ENCODE results near the gene MYG1. TPM values are rescaled to one million over a fixed set of nuclear protein-coding genes. Genes with fewer than 3 reads are reported as not detected.

Gene MYG1
- total RNA-seq, 1 experiment from 2014 or later = 82.5 TPM

- Histone ChIP-seq H3K4me3 (no peak overlapping the region), H3K36me3 (ENCODE audit: low read depth) (no peaks in the 10 kb centered on the region), H2AFZ (no peak overlapping the region), H3K27me3 (ENCODE audit: insufficient read depth, low read depth) (no peaks in the 10 kb centered on the region), H3K79me2 (ENCODE audit: low read depth) (no peaks in the 10 kb centered on the region), H3K4me2 (no peak overlapping the region), H3K9me3 (ENCODE audit: insufficient read depth, low read depth) (no peaks in the 10 kb centered on the region), H3K4me1 (replicated peaks; ENCODE audit: insufficient read depth) (no peaks in the 10 kb centered on the region), H3K27ac (no peak overlapping the region), H4K20me1 (ENCODE audit: insufficient read depth) (no peaks in the 10 kb centered on the region), H3F3A (ENCODE audit: insufficient read depth, low read depth) (peaks cover 2% of the 10 kb centered on the region; the same call in 1 of the 2 replicates), H3K9me2 (ENCODE audit: insufficient read depth) (no peaks in the 10 kb centered on the region)
- ChIA-PET POLR2A (ENCODE audit: unreplicated experiment) (no interaction called here), CTCF (interaction anchor here (0.6 kb wide), 1 partner anchor 100 kb away, joined by 3 read pairs; no protein-coding TSS in a partner anchor)
- BruUV-seq (replicated peaks) = no TSS peak
- no peak for DNase-seq
- no peak for TF ChIP-seq EZH2 (IDR thresholded peaks at IDR 0.05; ENCODE audit: low read depth)
- TF ChIP-seq CTCF (conservative IDR thresholded peaks at IDR 0.05) = no peak
- intact Hi-C loops (cut with micrococcal nuclease; ENCODE audit: unreplicated experiment) = no loop called here
Observed at GRCh38 chr12:53286448-53286847, 13.0 kb upstream of the MYG1 start.

- POLR2A ChIA-PET (ENCODE audit: unreplicated experiment) = no interaction called here
- H3K27ac ChIP-seq = no peak overlapping the region
Observed at GRCh38 chr12:53287741-53288216, 11.7 kb upstream of the MYG1 start.

GRCh38 chr12:53288322-53288721 lies 11.2 kb upstream of the MYG1 start:
- BruUV-seq (replicated peaks) = no TSS peak
- ChIA-PET POLR2A (ENCODE audit: unreplicated experiment) (no interaction called here), CTCF (interaction anchor here (0.5 to 1.8 kb wide), 3 partner anchors 107 to 223 kb away, joined by 3 to 4 read pairs (median 4); no protein-coding TSS in a partner anchor)
- no peaks in the 10 kb centered on the region for H4K20me1 ChIP-seq (ENCODE audit: insufficient read depth)
- DNase-seq = no peak
- H3K9me2 ChIP-seq (ENCODE audit: insufficient read depth) = no peaks in the 10 kb centered on the region
- no peak overlapping the region for H3K27ac ChIP-seq
- H3K9me3 ChIP-seq (ENCODE audit: insufficient read depth, low read depth) = no peaks in the 10 kb centered on the region
- H3K4me2 ChIP-seq = no peak overlapping the region
- H3K36me3 ChIP-seq (ENCODE audit: low read depth) = no peaks in the 10 kb centered on the region
- no peaks in the 10 kb centered on the region for H3K27me3 ChIP-seq (ENCODE audit: insufficient read depth, low read depth)
- H2AFZ ChIP-seq = no peak overlapping the region
- H3K4me1 ChIP-seq (replicated peaks; ENCODE audit: insufficient read depth) = no peaks in the 10 kb centered on the region
- intact Hi-C loops (cut with micrococcal nuclease; ENCODE audit: unreplicated experiment) = no loop called here
- no peak overlapping the region for H3K4me3 ChIP-seq
- no peak for TF ChIP-seq EZH2 (IDR thresholded peaks at IDR 0.05; ENCODE audit: low read depth)
- TF ChIP-seq CTCF (conservative IDR thresholded peaks at IDR 0.05) = no peak
- H3F3A ChIP-seq (ENCODE audit: insufficient read depth, low read depth) = peaks cover 2% of the 10 kb centered on the region
- H3K79me2 ChIP-seq (ENCODE audit: low read depth) = no peaks in the 10 kb centered on the region

More at GRCh38 chr12:53287741-53288216, 11.7 kb upstream of the MYG1 start:
- Histone ChIP-seq H3K9me3 (ENCODE audit: insufficient read depth, low read depth) (no peaks in the 10 kb centered on the region), H3K4me2 (no peak overlapping the region), H3K36me3 (ENCODE audit: low read depth) (no peaks in the 10 kb centered on the region), H4K20me1 (ENCODE audit: insufficient read depth) (no peaks in the 10 kb centered on the region), H2AFZ (no peak overlapping the region), H3K9me2 (ENCODE audit: insufficient read depth) (no peaks in the 10 kb centered on the region), H3K4me1 (replicated peaks; ENCODE audit: insufficient read depth) (no peaks in the 10 kb centered on the region), H3K4me3 (no peak overlapping the region), H3F3A (ENCODE audit: insufficient read depth, low read depth) (peaks cover 2% of the 10 kb centered on the region; the same call in 1 of the 2 replicates), H3K27me3 (ENCODE audit: insufficient read depth, low read depth) (no peaks in the 10 kb centered on the region), H3K79me2 (ENCODE audit: low read depth) (no peaks in the 10 kb centered on the region)
- TF ChIP-seq EZH2 (IDR thresholded peaks at IDR 0.05; ENCODE audit: low read depth) = no peak
- peak; percentile 77 for TF ChIP-seq CTCF (conservative IDR thresholded peaks at IDR 0.05)
- CTCF ChIA-PET = interaction anchor here (0.9 to 1.8 kb wide), 2 partner anchors 127 to 222 kb away, joined by 3 to 4 read pairs; no protein-coding TSS in a partner anchor
- intact Hi-C loops (cut with micrococcal nuclease; ENCODE audit: unreplicated experiment) = loop anchor here (1.0 kb wide), 4 partner anchors 74 to 221 kb away; no protein-coding TSS in a partner anchor
- peak; percentile 40 to 56 for DNase-seq
- BruUV-seq (replicated peaks) = no TSS peak
